NCI-H82 (cell line): ENCODE measurements around the gene IDS.

Experiments used
- DNase-seq: peaks from one replicate; lab custom pipeline; 2025; lab: John Stamatoyannopoulos, UW

The IDS gene

GRCh38 chrX:149456476-149457245 is 48.4 kb downstream of the IDS start:
- DNase-seq: no peak

GRCh38 chrX:149455934-149456333 is 49.2 kb downstream of the IDS start:
- no peak for DNase-seq

DNA sequence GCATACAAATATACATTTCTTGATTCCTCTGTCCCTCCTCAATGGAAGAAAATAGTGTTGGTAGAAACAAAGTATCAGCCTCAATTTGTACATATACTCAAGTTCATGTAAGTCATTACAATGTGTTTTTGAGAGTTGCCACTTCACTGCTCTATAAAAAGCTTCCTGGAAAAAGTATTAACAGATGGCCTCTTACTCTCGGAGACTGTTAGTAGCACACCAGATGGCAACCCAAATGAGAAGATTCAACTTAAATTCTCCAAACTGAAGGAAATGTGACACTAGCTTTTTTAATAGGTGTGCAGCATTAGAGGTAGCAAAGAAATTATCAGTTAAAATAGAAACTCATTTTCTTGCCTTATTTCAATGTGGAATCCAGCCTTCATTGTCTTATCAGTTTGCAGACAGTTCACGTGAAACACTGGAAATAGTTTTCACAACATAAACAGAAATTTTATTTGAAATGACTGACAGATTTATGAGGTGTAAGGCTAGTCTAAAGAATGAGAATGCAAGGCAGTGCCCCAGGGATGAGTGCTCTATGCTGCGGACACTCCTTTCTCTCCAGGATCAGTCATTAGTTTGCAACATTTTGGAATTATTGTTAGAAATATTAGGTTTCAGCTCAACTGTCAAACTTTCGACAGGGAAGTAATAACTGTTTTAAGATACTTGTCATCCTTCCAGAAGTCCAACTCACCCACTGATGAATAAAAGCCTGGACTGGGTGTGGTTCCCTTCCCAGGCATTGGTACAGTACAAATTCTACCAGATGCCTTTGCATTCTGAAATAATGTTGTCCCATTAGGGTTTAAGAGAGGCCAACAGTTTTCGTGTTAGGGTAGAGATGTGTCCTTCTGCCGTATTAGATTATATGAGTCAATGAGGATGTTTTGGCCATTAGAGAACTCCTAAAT is 50.9 kb downstream of the IDS start:
- DNase-seq: peak; percentile 61

- peak; percentile 1 for DNase-seq
Measured at GRCh38 chrX:149453030-149453429, 52.1 kb downstream of the IDS start.

- DNase-seq: no peak
Measured at GRCh38 chrX:149433451-149433850, 71.7 kb downstream of the IDS start.

DNA sequence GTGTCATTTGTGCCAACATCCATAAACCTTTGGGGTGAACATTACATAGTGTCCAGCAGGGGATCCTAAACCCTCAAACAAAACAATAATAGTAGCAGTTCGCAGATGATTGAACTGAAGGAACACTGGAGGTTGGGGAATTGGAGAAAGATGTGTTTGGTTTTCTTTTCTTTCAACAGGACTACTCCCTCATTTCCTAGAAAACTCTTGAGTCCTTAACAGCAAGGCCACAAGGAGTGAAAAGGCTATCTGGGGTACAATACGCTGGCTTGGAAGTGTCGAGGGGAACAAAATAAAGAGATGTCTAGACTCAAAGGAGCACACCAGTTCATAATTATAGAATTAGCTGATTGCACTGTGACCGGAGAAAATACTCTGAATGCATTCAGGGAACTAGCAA is 72.1 kb downstream of the IDS start:
- DNase-seq: no peak
